ENCODE results near the gene CORO2A. TPM values are rescaled to one million over a fixed set of nuclear protein-coding genes. Genes with fewer than 3 reads are reported as not detected.

CORO2A gene
- total RNA-seq, 1 donor from 2014 or later, result 6.0 TPM

GRCh38 chr9:98202252-98202651 lies 9.8 kb upstream of the CORO2A start:
- no peaks in the 10 kb centered on the region for H3K36me3 Mint-ChIP-seq (ENCODE audit: insufficient read depth)
- H3K4me1 Mint-ChIP-seq (ENCODE audit: low read depth), result no peaks in the 10 kb centered on the region
- H3K27me3 Mint-ChIP-seq, result no peaks in the 10 kb centered on the region
- DNase-seq (ENCODE audit: low spot score, unreplicated experiment), result no peak
- no peaks in the 10 kb centered on the region for H3K9me3 Mint-ChIP-seq (ENCODE audit: low read depth)
- no peak overlapping the region for H3K4me3 Mint-ChIP-seq (ENCODE audit: low read depth)
- no peak overlapping the region for H3K27ac Mint-ChIP-seq
- TF ChIP-seq, protein P1, sequence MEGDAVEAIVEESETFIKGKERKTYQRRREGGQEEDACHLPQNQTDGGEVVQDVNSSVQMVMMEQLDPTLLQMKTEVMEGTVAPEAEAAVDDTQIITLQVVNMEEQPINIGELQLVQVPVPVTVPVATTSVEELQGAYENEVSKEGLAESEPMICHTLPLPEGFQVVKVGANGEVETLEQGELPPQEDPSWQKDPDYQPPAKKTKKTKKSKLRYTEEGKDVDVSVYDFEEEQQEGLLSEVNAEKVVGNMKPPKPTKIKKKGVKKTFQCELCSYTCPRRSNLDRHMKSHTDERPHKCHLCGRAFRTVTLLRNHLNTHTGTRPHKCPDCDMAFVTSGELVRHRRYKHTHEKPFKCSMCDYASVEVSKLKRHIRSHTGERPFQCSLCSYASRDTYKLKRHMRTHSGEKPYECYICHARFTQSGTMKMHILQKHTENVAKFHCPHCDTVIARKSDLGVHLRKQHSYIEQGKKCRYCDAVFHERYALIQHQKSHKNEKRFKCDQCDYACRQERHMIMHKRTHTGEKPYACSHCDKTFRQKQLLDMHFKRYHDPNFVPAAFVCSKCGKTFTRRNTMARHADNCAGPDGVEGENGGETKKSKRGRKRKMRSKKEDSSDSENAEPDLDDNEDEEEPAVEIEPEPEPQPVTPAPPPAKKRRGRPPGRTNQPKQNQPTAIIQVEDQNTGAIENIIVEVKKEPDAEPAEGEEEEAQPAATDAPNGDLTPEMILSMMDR (IDR thresholded peaks at IDR 0.05; ENCODE audit: unreplicated experiment), result no peak

DNA sequence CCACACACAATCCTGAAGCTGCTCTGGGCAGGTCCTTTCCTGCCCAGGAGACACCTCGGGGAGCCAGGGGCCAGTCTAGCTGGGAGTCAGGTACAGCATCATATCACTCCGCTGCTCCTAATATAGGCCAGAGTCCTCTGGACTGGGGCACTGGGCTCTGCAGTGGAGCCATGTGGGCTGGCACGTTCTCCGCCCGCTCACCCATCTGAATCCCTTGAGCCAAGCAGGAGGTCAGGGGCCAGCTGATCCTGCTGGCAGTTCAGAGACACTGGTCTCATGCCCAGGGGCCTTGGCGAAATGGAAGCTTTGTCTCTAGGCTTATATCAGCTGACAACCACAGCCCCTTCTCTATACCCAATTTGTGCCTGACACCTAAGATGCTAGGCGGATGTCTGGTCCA lies 9.3 kb upstream of the CORO2A start:
- no peak for DNase-seq (ENCODE audit: low spot score, unreplicated experiment)
- H3K27me3 Mint-ChIP-seq, result no peaks in the 10 kb centered on the region
- TF ChIP-seq, protein P1 (IDR thresholded peaks at IDR 0.05; ENCODE audit: unreplicated experiment), result no peak
- H3K4me3 Mint-ChIP-seq (ENCODE audit: low read depth), result no peak overlapping the region
- H3K27ac Mint-ChIP-seq, result no peak overlapping the region
- no peaks in the 10 kb centered on the region for H3K4me1 Mint-ChIP-seq (ENCODE audit: low read depth)
- no peaks in the 10 kb centered on the region for H3K9me3 Mint-ChIP-seq (ENCODE audit: low read depth)
- no peaks in the 10 kb centered on the region for H3K36me3 Mint-ChIP-seq (ENCODE audit: insufficient read depth)

GRCh38 chr9:98201102-98201501 lies 8.7 kb upstream of the CORO2A start:
- Mint-ChIP-seq H3K4me1 (ENCODE audit: low read depth) (no peaks in the 10 kb centered on the region), H3K9me3 (ENCODE audit: low read depth) (no peaks in the 10 kb centered on the region), H3K4me3 (ENCODE audit: low read depth) (no peak overlapping the region), H3K27me3 (no peaks in the 10 kb centered on the region), H3K36me3 (ENCODE audit: insufficient read depth) (no peaks in the 10 kb centered on the region), H3K27ac (no peak overlapping the region)
- no peak for DNase-seq (ENCODE audit: low spot score, unreplicated experiment)
- TF ChIP-seq, protein P1 (IDR thresholded peaks at IDR 0.05; ENCODE audit: unreplicated experiment), result no peak

GRCh38 chr9:98199388-98200033 lies 7.1 kb upstream of the CORO2A start:
- no peaks in the 10 kb centered on the region for H3K36me3 Mint-ChIP-seq (ENCODE audit: insufficient read depth)
- no peak overlapping the region for H3K4me3 Mint-ChIP-seq (ENCODE audit: low read depth)
- no peaks in the 10 kb centered on the region for H3K27me3 Mint-ChIP-seq
- DNase-seq (ENCODE audit: low spot score, unreplicated experiment), result no peak
- TF ChIP-seq, protein P1 (IDR thresholded peaks at IDR 0.05; ENCODE audit: unreplicated experiment), result no peak
- H3K27ac Mint-ChIP-seq, result peak overlapping the region; percentile 72
- no peaks in the 10 kb centered on the region for H3K4me1 Mint-ChIP-seq (ENCODE audit: low read depth)
- no peaks in the 10 kb centered on the region for H3K9me3 Mint-ChIP-seq (ENCODE audit: low read depth)

GRCh38 chr9:98195671-98196070 lies 3.2 kb upstream of the CORO2A start:
- Mint-ChIP-seq H3K27ac (no peak overlapping the region), H3K4me3 (ENCODE audit: low read depth) (no peak overlapping the region), H3K36me3 (ENCODE audit: insufficient read depth) (no peaks in the 10 kb centered on the region), H3K4me1 (ENCODE audit: low read depth) (peaks cover 4% of the 10 kb centered on the region), H3K9me3 (ENCODE audit: low read depth) (no peaks in the 10 kb centered on the region), H3K27me3 (no peaks in the 10 kb centered on the region)
- no peak for DNase-seq (ENCODE audit: low spot score, unreplicated experiment)
- TF ChIP-seq, protein P1 (IDR thresholded peaks at IDR 0.05; ENCODE audit: unreplicated experiment), result no peak
